Neural cell (in vitro differentiated cells): Measurements from ENCODE around the gene SERPINB6. TPM values are rescaled to one million over a fixed set of nuclear protein-coding genes. Genes with fewer than 3 reads are reported as not detected.

Experiments
- H2AFZ ChIP-seq: fragments of 200-600, 300-800 bp; sonication (generic), shearing (Covaris generic); 2 replicates; pipeline ENCODE4 v1.6.0; 2014; ENCODE audit warnings: low read depth, mild to moderate bottlenecking, antibody characterized with exemption, low read length, moderate library complexity
- H3F3A ChIP-seq: fragments of 200-600 bp; shearing (Covaris generic); 2 replicates; pipeline ENCODE4 v1.6.1; 2016; ENCODE audit warnings: mild to moderate bottlenecking, moderate library complexity, mixed read lengths, antibody characterized with exemption, low read length; ENCODE audit not compliant: insufficient read depth, poor library complexity, severe bottlenecking
- H3K27ac ChIP-seq: fragments of 200-600, 300-800 bp; sonication (generic), shearing (Covaris generic); 2 replicates; pipeline ENCODE4 v1.5.1; 2014; ENCODE audit warnings: mild to moderate bottlenecking, low read length, moderate library complexity
- H3K27me3 ChIP-seq: fragments of 300-800, 200-600 bp; sonication (generic), shearing (Covaris generic); 2 replicates; pipeline ENCODE4 v1.6.0; 2014; ENCODE audit warnings: mild to moderate bottlenecking, low read depth, low read length, moderate library complexity; ENCODE audit not compliant: insufficient read depth
- H3K36me3 ChIP-seq: fragments of 300-800, 200-600 bp; sonication (generic), shearing (Covaris generic); 2 replicates; pipeline ENCODE4 v1.5.1; 2014; ENCODE audit warnings: mild to moderate bottlenecking, antibody characterized with exemption, low read length, moderate library complexity; ENCODE audit not compliant: insufficient read depth
- H3K4me2 ChIP-seq: fragments of 300-800, 200-600 bp; sonication (generic), shearing (Covaris generic); 2 replicates; pipeline ENCODE4 v1.6.0; 2014; ENCODE audit warnings: mild to moderate bottlenecking, low read length
- H3K4me3 ChIP-seq: fragments of 300-800, 200-600 bp; sonication (generic), shearing (Covaris generic); 2 replicates; pipeline ENCODE4 v1.5.1; 2014; ENCODE audit warnings: mild to moderate bottlenecking, low read length, moderate library complexity
- H3K79me2 ChIP-seq: fragments of 200-600 bp; shearing (Covaris generic); replicated peaks from 2 replicates; pipeline ENCODE4 v1.6.0; 2014; ENCODE audit warnings: mild to moderate bottlenecking, low read length, moderate library complexity; ENCODE audit not compliant: insufficient read depth
- H3K9ac ChIP-seq: fragments of 300-800, 200-600 bp; sonication (generic), shearing (Covaris generic); 2 replicates; pipeline ENCODE4 v1.6.1; 2016; ENCODE audit warnings: mild to moderate bottlenecking, low read length, mixed read lengths
- H3K9me2 ChIP-seq: fragments of 200-600 bp; shearing (Covaris generic); 2 replicates; pipeline ENCODE4 v1.6.1; 2016; ENCODE audit warnings: mild to moderate bottlenecking, low read length, mixed read lengths; ENCODE audit not compliant: insufficient read depth
- H3K9me3 ChIP-seq: fragments of 200-600, 300-800 bp; sonication (generic), shearing (Covaris generic); 2 replicates; pipeline ENCODE4 v1.6.1; 2016; ENCODE audit warnings: mild to moderate bottlenecking, mixed run types, low read length, moderate library complexity, mixed read lengths
- H4K20me1 ChIP-seq: fragments of 200-600 bp; shearing (Covaris generic); 2 replicates; pipeline ENCODE4 v1.6.1; 2016; ENCODE audit warnings: mild to moderate bottlenecking, mixed run types; ENCODE audit not compliant: insufficient read depth
- CTCF ChIP-seq: fragments of 450-650 bp; IDR thresholded peaks from 2 replicates; pipeline ENCODE4 v1.5.1; 2014; ENCODE audit warnings: antibody characterized with exemption, mild to moderate bottlenecking, moderate library complexity; ENCODE audit not compliant: poor library complexity, severe bottlenecking
- EP300 ChIP-seq: fragments of 450-650 bp; conservative IDR thresholded peaks from 2 replicates; pipeline ENCODE4 v1.6.1; 2014; ENCODE audit warnings: antibody characterized with exemption, mild to moderate bottlenecking, moderate library complexity; ENCODE audit not compliant: poor library complexity, severe bottlenecking
- EZH2 ChIP-seq: fragments of 200-600, 300-800 bp; shearing (Covaris generic), sonication (generic); IDR thresholded peaks from 2 replicates; pipeline ENCODE4 v1.6.1; 2014; ENCODE audit warnings: antibody characterized with exemption, low read length, borderline replicate concordance, mild to moderate bottlenecking; ENCODE audit not compliant: insufficient read depth, poor library complexity, severe bottlenecking
- MXI1 ChIP-seq: fragments of 450-650 bp; conservative IDR thresholded peaks from 2 replicates; pipeline ENCODE4 v1.6.1; 2014; ENCODE audit warnings: antibody characterized with exemption, mild to moderate bottlenecking; ENCODE audit not compliant: poor library complexity, severe bottlenecking
- POLR2AphosphoS5 ChIP-seq: IDR thresholded peaks from 2 replicates; pipeline ENCODE4 v1.6.1; 2012
- RAD21 ChIP-seq: fragments of 450-650 bp; conservative IDR thresholded peaks from 2 replicates; pipeline ENCODE4 v1.6.1; 2014; ENCODE audit warnings: antibody characterized with exemption, mild to moderate bottlenecking, moderate library complexity
- REST ChIP-seq: IDR thresholded peaks from 2 replicates; pipeline ENCODE4 v1.6.1; 2012; ENCODE audit warnings: borderline replicate concordance
- SMC3 ChIP-seq: fragments of 450-650 bp; conservative IDR thresholded peaks from 2 replicates; pipeline ENCODE4 v1.6.1; 2014; ENCODE audit warnings: antibody characterized with exemption, mild to moderate bottlenecking, moderate library complexity; ENCODE audit not compliant: poor library complexity
- TAF1 ChIP-seq: IDR thresholded peaks from 2 replicates; pipeline ENCODE4 v1.6.1; 2012; ENCODE audit warnings: low read depth
- polyA plus RNA-seq: library from polyadenylated mRNA; depleted of rRNA; stranded (reverse); fragments of >200 nt; gene quantifications from 2 replicates; pipeline ENCODE4 v1.2.3, GENCODE V29; 2014

The SERPINB6 gene
- polyA plus RNA-seq, 1 donor from 2014 or later, result 2.3 TPM

- Histone ChIP-seq H3K4me3 (no peak overlapping the region), H3K9ac (no peak overlapping the region), H3K4me2 (no peak overlapping the region), H3K27me3 (no peaks in the 10 kb centered on the region), H4K20me1 (no peaks in the 10 kb centered on the region), H3K79me2 (no peaks in the 10 kb centered on the region), H3F3A (no peaks in the 10 kb centered on the region), H3K9me3 (no peaks in the 10 kb centered on the region), H3K27ac (no peak overlapping the region), H2AFZ (no peak overlapping the region), H3K36me3 (no peaks in the 10 kb centered on the region), H3K9me2 (no peaks in the 10 kb centered on the region)
- no peak for TF ChIP-seq EZH2
Measured at GRCh38 chr6:2957696-2958330, 13.6 kb downstream of the SERPINB6 start.

GRCh38 chr6:2956930-2957685, 14.3 kb downstream of the SERPINB6 start:
- H3K36me3 ChIP-seq, result no peaks in the 10 kb centered on the region
- H3K9me2 ChIP-seq, result no peaks in the 10 kb centered on the region
- H3K27ac ChIP-seq, result no peak overlapping the region
- H3K27me3 ChIP-seq, result no peaks in the 10 kb centered on the region
- no peak overlapping the region for H3K4me3 ChIP-seq
- H3F3A ChIP-seq, result no peaks in the 10 kb centered on the region
- no peaks in the 10 kb centered on the region for H3K9me3 ChIP-seq
- H2AFZ ChIP-seq, result no peak overlapping the region
- no peak for TF ChIP-seq EZH2
- no peak for TF ChIP-seq SMC3
- TF ChIP-seq CTCF, result no peak
- no peak for TF ChIP-seq POLR2AphosphoS5
- TF ChIP-seq TAF1, result no peak
- TF ChIP-seq RAD21, result no peak
- TF ChIP-seq EP300, result no peak
- no peak for TF ChIP-seq MXI1
- no peak for TF ChIP-seq REST
- H3K79me2 ChIP-seq, result no peaks in the 10 kb centered on the region
- H3K4me2 ChIP-seq, result no peak overlapping the region
- no peaks in the 10 kb centered on the region for H4K20me1 ChIP-seq
- no peak overlapping the region for H3K9ac ChIP-seq
